Type B pancreatic cell (in vitro differentiated cells): ENCODE data around the gene MAP2K5. TPM values are rescaled to one million over a fixed set of nuclear protein-coding genes. Genes with fewer than 3 reads are reported as not detected.

Experiments used
- DNase-seq: peaks from one replicate; pipeline ENCODE4 v3.0.0; 2021; ENCODE audit warnings: mixed read lengths; ENCODE audit not compliant: unreplicated experiment; ENCODE audit errors: extremely low spot score
- H3K27ac Mint-ChIP-seq: 2 replicates; pipeline ENCODE4 v1.8.0; 2021; ENCODE audit warnings: mild to moderate bottlenecking, mixed read lengths
- H3K27me3 Mint-ChIP-seq: 2 replicates; pipeline ENCODE4 v1.8.0; 2021; ENCODE audit warnings: mixed read lengths
- H3K36me3 Mint-ChIP-seq: 2 replicates; pipeline ENCODE4 v1.8.0; 2021; ENCODE audit warnings: mixed read lengths
- H3K4me1 Mint-ChIP-seq: one replicate; pipeline ENCODE4 v1.8.0; 2021; ENCODE audit warnings: mixed read lengths; ENCODE audit not compliant: unreplicated experiment
- H3K4me3 Mint-ChIP-seq: 2 replicates; pipeline ENCODE4 v1.8.0; 2021; ENCODE audit warnings: mild to moderate bottlenecking, mixed read lengths
- H3K9me3 Mint-ChIP-seq: 2 replicates; pipeline ENCODE4 v1.8.0; 2021; ENCODE audit warnings: mixed read lengths
- total RNA-seq: library from RNA; stranded (reverse); gene quantifications from 2 replicates; pipeline ENCODE4 v1.2.1, GENCODE V29; 2021; ENCODE audit warnings: low replicate concordance
- TF ChIP-seq, protein P1 (sequence below): fragments of 200-600 bp; sonication (generic); conservative IDR thresholded peaks from 2 replicates; pipeline ENCODE4 v1.5.0; 2021; ENCODE audit warnings: antibody characterized with exemption, mild to moderate bottlenecking

Gene MAP2K5
- total RNA-seq, 1 donor from 2014 or later = 21.8 TPM

DNA sequence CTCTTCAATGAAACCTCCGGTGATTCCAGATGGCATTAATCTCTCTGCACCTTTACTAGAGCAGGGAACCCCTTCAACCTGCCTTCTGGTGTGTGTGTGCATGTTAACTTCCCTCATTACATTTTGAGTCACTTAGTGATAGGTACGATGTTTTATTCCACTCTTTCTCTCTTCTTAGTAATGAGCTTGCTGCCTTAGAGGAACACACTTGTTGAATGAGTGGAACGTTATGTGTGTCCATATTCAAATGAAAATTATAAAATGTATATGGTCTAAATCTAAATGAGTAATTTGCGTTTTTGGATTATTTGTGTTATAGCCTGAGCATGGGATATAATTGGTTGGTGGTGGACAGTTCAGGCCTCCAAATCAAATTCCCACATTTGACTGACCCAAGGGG, 12.1 kb downstream of the MAP2K5 start:
- Mint-ChIP-seq H3K36me3 (peaks cover 29% of the 10 kb centered on the region), H3K27ac (no peak overlapping the region), H3K4me1 (peaks cover 11% of the 10 kb centered on the region), H3K27me3 (no peaks in the 10 kb centered on the region), H3K9me3 (peaks cover 7% of the 10 kb centered on the region), H3K4me3 (no peak overlapping the region)
- TF ChIP-seq, protein P1, sequence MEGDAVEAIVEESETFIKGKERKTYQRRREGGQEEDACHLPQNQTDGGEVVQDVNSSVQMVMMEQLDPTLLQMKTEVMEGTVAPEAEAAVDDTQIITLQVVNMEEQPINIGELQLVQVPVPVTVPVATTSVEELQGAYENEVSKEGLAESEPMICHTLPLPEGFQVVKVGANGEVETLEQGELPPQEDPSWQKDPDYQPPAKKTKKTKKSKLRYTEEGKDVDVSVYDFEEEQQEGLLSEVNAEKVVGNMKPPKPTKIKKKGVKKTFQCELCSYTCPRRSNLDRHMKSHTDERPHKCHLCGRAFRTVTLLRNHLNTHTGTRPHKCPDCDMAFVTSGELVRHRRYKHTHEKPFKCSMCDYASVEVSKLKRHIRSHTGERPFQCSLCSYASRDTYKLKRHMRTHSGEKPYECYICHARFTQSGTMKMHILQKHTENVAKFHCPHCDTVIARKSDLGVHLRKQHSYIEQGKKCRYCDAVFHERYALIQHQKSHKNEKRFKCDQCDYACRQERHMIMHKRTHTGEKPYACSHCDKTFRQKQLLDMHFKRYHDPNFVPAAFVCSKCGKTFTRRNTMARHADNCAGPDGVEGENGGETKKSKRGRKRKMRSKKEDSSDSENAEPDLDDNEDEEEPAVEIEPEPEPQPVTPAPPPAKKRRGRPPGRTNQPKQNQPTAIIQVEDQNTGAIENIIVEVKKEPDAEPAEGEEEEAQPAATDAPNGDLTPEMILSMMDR = no peak
- DNase-seq = no peak

DNA sequence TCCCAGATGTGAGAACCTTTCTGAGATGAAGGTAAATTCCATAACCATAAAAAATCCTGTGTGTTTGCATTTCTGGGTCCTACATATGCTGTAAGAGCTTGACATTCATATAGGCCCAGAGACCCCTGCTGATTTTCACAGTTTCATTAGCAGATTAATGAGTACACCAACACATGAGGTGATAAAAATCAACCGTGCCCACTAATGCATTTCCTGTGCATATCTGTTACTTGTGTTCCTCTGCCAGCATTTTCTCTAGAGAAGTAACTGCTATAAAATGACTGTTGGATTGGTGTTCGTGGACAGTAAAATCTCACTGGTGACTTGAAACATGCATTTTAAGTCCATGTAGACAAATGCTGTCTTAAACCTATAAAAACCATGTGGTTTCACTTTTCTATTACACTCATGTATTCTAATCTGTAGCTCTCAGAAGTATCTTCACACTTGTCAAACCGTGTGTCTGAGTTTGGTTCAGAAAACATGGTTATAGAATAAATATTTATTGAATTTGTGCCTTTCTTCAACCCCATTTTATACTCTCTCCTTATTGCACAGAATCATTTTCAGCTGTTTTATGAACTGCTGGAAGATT, 14.6 kb downstream of the MAP2K5 start:
- Mint-ChIP-seq H3K4me1 (no peaks in the 10 kb centered on the region), H3K9me3 (peaks cover 7% of the 10 kb centered on the region), H3K27me3 (no peaks in the 10 kb centered on the region), H3K36me3 (peaks cover 27% of the 10 kb centered on the region), H3K4me3 (no peak overlapping the region), H3K27ac (no peak overlapping the region)
- no peak for DNase-seq
- TF ChIP-seq, protein P1 = no peak

DNA sequence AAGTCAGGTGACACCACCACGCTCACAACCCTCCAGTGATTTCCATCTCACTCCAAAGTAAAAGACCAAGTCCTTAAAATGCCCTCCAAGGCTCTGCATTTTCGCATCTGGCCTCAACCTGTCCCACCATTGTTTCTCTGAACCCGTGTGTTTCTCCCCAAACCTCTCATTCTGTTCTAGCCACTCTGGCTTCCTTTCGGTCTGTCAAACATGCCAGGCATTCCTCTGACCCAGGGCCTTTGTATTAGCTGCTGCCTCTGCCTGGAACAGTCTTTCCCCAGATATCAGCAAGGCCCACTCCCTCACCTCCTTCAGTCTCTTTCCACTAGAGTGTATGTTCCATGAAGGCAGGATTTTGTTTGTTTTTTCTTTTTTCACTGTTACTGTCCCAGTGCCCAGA, 16.0 kb downstream of the MAP2K5 start:
- TF ChIP-seq, protein P1 = no peak
- Mint-ChIP-seq H3K4me1 (peaks cover 4% of the 10 kb centered on the region), H3K27ac (no peak overlapping the region), H3K36me3 (peaks cover 31% of the 10 kb centered on the region), H3K4me3 (no peak overlapping the region), H3K27me3 (no peaks in the 10 kb centered on the region), H3K9me3 (peaks cover 7% of the 10 kb centered on the region)
- no peak for DNase-seq

DNA sequence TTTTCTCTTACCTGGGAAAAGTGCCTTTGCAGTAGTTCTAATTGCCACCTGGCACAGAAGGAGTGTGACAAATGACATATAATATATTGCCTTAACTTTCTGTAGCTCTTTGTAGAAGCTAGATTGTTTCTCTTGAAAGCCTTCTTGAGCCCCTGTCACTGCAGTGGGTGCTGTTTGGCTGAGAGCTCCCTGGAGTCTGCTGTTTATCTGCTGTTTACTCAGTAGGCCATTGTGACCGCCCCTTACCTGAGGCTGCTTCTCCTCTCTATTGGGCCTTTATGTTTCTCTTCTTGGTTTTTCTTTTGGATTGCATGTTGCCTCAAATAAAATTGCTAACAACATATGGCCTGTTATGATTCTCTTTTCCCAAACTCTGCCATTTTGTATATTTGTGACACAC, 16.7 kb downstream of the MAP2K5 start:
- TF ChIP-seq, protein P1 = no peak
- DNase-seq = no peak
- peaks cover 4% of the 10 kb centered on the region for H3K4me1 Mint-ChIP-seq
- H3K27me3 Mint-ChIP-seq = no peaks in the 10 kb centered on the region
- H3K4me3 Mint-ChIP-seq = no peak overlapping the region
- peaks cover 33% of the 10 kb centered on the region for H3K36me3 Mint-ChIP-seq
- peaks cover 7% of the 10 kb centered on the region for H3K9me3 Mint-ChIP-seq
- no peak overlapping the region for H3K27ac Mint-ChIP-seq

DNA sequence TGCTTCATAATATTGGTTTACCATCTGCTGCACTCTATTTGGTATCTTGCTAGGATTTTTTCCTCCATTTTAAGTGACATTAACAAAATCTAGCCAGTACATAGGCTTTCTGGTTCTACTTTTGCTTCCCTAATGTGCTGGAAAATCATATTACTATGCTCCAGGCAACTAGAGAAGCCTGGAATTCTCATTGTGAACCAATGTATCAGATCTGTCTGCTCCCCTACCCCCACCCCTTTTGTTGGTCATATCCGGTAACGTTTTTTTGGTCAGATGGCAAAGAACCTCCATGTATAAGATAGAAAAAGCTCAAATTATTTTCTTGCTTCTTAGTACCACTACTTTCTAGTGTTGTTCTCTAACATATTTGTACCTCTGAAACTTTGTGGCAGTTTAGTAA, 17.1 kb downstream of the MAP2K5 start:
- DNase-seq = no peak
- Mint-ChIP-seq H3K27me3 (no peaks in the 10 kb centered on the region), H3K4me3 (no peak overlapping the region), H3K36me3 (peaks cover 35% of the 10 kb centered on the region), H3K4me1 (peaks cover 4% of the 10 kb centered on the region), H3K9me3 (peaks cover 7% of the 10 kb centered on the region), H3K27ac (no peak overlapping the region)
- TF ChIP-seq, protein P1 = no peak

DNA sequence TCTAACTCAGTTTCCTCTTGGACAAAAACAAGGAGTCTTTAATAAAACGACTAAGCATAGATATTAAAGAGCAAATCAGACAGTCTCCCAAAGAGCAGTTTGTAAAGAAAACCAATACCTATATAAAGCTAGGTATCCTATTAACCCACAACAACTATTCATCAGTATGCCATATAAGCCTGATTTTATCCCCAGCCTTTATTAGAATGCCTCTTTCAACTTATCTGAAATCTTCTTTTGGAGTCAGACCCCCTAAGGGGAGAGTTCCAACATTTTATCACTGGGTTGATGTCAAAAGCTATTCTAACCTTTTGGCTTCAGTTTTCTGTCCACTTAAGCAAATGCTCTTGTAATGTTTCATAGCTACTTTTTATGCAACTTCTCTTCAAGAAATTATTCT, 17.8 kb downstream of the MAP2K5 start:
- Mint-ChIP-seq H3K36me3 (peaks cover 31% of the 10 kb centered on the region), H3K27ac (no peak overlapping the region), H3K4me1 (peaks cover 4% of the 10 kb centered on the region), H3K9me3 (peaks cover 7% of the 10 kb centered on the region), H3K4me3 (no peak overlapping the region), H3K27me3 (no peaks in the 10 kb centered on the region)
- TF ChIP-seq, protein P1 = no peak
- no peak for DNase-seq
